ENCODE measurements around the gene FIGNL2. TPM values are rescaled to one million over a fixed set of nuclear protein-coding genes. Genes with fewer than 3 reads are reported as not detected.
"Not testable (repeated sequence)": the region's sequence is repeated elsewhere in the genome, so short reads cannot be mapped to it uniquely, and the experiment has no call there.

Gene FIGNL2
- total RNA-seq, 2 experiments from 2014 or later = 0.17 to 0.19 TPM

DNA sequence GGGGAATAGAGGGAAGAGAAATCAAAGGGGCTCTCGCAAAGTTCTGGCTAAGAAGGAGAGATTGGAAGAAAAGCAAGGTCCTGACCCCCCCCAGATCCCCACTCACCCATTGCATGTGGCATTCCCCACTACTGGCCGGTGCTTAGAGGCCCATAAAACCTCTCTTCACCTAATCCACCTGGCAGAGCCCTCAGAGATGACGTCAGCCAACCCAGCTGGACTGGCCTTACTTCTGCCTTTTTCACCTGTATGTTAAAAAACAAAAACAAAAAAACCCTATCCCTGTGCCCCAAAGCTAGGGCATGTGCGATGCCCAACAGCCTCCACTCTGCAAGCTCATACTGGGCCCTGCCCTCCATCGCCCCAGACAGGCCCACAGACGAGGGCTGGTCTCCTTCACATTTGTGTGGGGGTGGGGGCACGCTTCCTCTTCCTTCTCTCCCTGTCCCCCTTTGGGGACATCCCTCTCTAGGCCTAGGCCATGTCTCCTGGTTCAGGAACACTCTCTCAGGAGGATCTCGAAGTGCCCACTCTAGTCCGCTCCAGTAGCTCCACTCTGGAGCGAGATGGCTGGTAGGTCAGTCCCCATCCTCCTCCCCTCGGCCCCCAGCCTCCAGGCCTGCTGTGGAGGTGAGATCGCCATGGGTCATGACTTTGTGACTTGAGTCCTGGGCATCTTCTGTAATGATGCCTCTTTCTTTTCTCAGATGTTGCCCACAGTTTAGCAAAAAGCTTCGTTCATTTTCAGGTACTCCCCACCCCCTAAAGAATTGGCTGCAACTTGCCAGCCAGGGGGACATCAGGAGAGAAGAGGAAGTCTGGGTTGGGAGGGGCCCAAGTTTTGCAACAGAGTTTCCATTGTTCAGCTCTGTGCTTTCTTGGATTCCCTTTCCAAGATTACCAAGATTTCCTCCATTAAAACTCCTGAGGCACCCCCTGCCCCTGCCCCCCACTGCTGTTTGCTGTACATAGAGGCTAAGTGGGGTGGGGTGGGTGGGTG, 37.0 kb downstream of the FIGNL2 start:
- CTCF ChIA-PET = interaction anchor here (0.6 kb wide), 1 partner anchor 550 kb away, joined by 4 read pairs; no protein-coding TSS in a partner anchor
- POLR2A ChIA-PET = no interaction called here
- H3K4me1 Mint-ChIP-seq = peaks cover 9% of the 10 kb centered on the region
- no peaks in the 10 kb centered on the region for H3K36me3 Mint-ChIP-seq (ENCODE audit: low read depth)
- no peaks in the 10 kb centered on the region for H3K9me3 Mint-ChIP-seq
- DNase-seq = no peak
- H3K4me3 Mint-ChIP-seq = no peak overlapping the region
- H3K27ac Mint-ChIP-seq = no peak overlapping the region
- peaks cover 12% of the 10 kb centered on the region for H3K27me3 Mint-ChIP-seq

DNA sequence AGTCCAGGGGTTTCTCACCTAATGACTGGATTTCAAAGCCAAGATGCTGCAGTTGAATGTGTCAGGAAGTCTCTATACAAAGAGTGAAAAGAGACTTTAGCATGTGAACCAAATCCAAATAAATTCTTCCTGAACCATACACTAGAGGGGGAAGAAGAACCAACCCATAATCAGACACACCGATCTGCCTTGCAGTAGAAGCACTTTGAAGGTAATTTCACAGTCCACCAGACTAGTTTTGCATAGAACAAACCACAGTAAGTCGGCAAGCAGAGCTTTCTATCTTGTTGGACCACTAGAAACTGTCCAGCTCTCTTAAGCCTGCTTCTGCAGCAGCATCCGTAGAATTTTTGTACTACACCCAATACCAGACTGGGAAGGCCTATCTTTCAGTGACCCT, 39.3 kb downstream of the FIGNL2 start:
- H3K27me3 Mint-ChIP-seq = peaks cover 2% of the 10 kb centered on the region
- ChIA-PET CTCF (no interaction called here), POLR2A (no interaction called here)
- H3K36me3 Mint-ChIP-seq (ENCODE audit: low read depth) = no peaks in the 10 kb centered on the region
- H3K9me3 Mint-ChIP-seq = no peaks in the 10 kb centered on the region
- no peak overlapping the region for H3K27ac Mint-ChIP-seq
- no peak overlapping the region for H3K4me3 Mint-ChIP-seq
- no peak for DNase-seq
- H3K4me1 Mint-ChIP-seq = no peaks in the 10 kb centered on the region

DNA sequence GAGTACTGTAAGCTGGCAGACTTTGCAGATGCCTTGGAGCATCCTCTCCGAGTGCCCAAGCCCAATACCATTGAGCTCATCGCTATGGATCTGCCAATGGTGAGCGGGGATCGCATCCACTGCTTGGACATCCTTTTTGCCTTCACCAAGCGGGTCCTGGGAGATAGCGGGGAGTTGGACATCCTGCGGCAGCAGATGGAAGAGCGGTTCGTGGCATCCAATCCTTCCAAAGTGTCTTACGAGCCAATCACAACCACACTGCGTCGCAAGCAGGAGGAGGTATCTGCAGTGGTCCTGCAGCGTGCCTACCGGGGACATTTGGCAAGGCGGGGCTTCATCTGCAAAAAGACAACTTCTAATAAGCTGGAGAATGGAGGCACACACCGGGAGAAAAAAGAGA, 41.6 kb downstream of the FIGNL2 start:
- CTCF ChIA-PET = no interaction called here

DNA sequence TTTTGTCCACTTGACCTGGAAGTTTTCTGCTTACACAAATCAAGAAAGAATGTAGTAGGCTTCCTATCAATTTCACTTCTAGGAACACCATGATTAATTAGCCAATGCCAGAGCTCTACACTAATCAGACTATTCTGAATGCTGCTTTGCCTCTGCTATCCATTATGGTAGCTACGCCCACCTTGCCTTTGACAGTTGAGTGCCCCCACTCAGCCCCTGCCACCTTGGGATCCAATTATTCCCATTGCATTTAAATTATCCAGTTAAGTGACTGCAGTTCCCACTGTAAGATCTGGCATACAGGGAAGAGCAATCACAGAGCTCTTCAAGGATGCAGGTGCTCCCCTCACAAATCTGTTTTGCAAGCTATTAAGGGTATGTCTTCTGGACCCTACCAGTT, 47.5 kb downstream of the FIGNL2 start:
- ChIA-PET CTCF (interaction anchor here (0.8 to 1.2 kb wide), 3 partner anchors 10 to 105 kb away, joined by 3 to 5 read pairs (median 3); no protein-coding TSS in a partner anchor), POLR2A (no interaction called here)
- no peaks in the 10 kb centered on the region for H3K4me1 Mint-ChIP-seq
- H3K27me3 Mint-ChIP-seq = no peaks in the 10 kb centered on the region
- H3K36me3 Mint-ChIP-seq (ENCODE audit: low read depth) = no peaks in the 10 kb centered on the region
- no peak overlapping the region for H3K4me3 Mint-ChIP-seq
- H3K9me3 Mint-ChIP-seq = no peaks in the 10 kb centered on the region
- no peak overlapping the region for H3K27ac Mint-ChIP-seq
- DNase-seq = no peak

More for the DNA sequence above, 41.6 kb downstream of the FIGNL2 start:
- POLR2A ChIA-PET = no interaction called here
- H3K4me1 Mint-ChIP-seq = no peaks in the 10 kb centered on the region
- H3K4me3 Mint-ChIP-seq = no peak overlapping the region
- no peaks in the 10 kb centered on the region for H3K36me3 Mint-ChIP-seq (ENCODE audit: low read depth)
- DNase-seq = no peak
- H3K9me3 Mint-ChIP-seq = no peaks in the 10 kb centered on the region
- H3K27ac Mint-ChIP-seq = no peak overlapping the region
- peaks cover 2% of the 10 kb centered on the region for H3K27me3 Mint-ChIP-seq

DNA sequence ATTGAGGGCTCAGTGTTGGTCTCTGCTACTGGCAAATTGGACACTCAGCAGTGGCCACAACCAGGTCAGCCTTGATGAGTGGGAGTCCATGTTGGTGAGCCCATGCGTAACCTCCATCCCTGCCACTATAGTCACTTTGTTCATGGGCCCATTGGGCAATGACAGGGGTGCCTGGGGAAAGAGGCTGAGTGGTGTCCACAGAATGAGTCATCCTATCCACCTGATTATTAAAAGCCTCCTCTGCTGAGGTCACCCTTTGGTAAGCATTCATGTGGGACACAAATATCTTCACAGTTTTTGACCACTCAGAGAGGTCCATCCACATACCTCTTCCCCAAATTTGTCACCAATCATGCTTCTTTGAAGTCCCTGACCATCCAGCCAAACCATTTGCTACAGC, 50.0 kb downstream of the FIGNL2 start:
- H3K9me3 Mint-ChIP-seq = no peaks in the 10 kb centered on the region
- no peaks in the 10 kb centered on the region for H3K36me3 Mint-ChIP-seq (ENCODE audit: low read depth)
- ChIA-PET CTCF (no interaction called here), POLR2A (no interaction called here)
- no peak overlapping the region for H3K4me3 Mint-ChIP-seq
- no peak overlapping the region for H3K27ac Mint-ChIP-seq
- H3K27me3 Mint-ChIP-seq = no peaks in the 10 kb centered on the region
- H3K4me1 Mint-ChIP-seq = no peaks in the 10 kb centered on the region
- DNase-seq = no peak

DNA sequence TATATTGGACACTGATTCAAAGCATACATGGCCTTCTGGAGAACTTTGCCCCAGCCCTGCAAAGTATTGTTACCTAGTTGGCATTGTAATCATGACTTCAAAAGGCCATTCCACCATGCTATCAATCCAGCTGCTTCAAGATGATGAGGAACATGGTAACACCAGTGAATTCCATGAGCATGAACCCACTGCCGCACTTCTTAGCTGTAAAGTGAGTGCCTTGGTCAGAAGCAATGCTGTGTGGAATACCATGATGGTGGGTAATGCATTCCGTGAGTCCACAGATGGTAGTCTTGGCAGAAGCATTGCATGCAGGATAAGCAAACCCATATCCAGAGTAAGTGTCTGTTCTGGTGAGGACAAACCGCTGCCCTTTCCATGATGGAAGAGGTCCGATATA, 50.5 kb downstream of the FIGNL2 start:
- H3K4me3 Mint-ChIP-seq; H3K9me3 Mint-ChIP-seq; DNase-seq; H3K4me1 Mint-ChIP-seq; H3K27ac Mint-ChIP-seq; H3K27me3 Mint-ChIP-seq; CTCF ChIA-PET; POLR2A ChIA-PET; H3K36me3 Mint-ChIP-seq (ENCODE audit: low read depth): not testable (repeated sequence)

DNA sequence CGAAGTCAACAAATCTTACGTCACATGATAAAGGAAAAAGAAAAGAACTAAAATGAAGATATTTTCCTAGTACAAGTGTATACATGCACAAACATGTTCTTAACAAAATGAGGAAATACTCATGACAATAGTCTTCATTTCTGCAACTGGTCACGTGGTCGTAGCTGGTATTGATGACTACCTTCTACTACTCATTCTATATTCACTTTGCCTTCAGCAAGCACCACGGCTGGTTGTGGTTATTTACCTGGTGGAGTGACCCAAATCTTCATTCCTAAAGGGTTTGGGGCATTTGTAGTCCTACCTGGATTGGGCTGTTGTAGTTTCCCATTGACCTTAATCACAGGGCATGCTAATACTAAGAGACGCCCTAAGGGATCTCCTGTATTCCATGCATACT, 51.2 kb downstream of the FIGNL2 start:
- ChIA-PET POLR2A (no interaction called here), CTCF (no interaction called here)
- Mint-ChIP-seq H3K36me3 (ENCODE audit: low read depth) (no peaks in the 10 kb centered on the region), H3K27ac (no peak overlapping the region), H3K27me3 (no peaks in the 10 kb centered on the region), H3K4me3 (no peak overlapping the region), H3K9me3 (no peaks in the 10 kb centered on the region), H3K4me1 (no peaks in the 10 kb centered on the region)
- DNase-seq = no peak

DNA sequence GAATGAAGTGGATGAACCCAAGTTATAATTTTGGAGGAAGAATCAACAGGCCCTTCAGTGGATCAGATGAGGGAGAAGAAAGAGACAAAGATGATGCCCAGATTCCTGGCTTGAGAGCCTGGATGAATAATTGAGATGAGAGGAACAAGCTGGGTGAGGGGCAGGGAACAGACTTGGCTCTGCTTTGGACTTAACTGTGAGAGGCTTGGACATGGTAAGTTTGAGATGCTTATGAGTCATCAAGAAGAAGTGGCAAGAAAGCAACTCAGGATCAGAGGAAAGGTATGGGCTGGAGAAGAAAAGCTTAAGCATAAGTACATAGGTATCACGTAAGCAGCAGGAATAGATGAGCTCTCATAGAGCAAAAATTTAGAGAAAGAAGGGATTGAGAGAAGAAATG, 55.3 kb downstream of the FIGNL2 start:
- POLR2A ChIA-PET = no interaction called here
- CTCF ChIA-PET = interaction anchor here (0.9 kb wide), 1 partner anchor 10 kb away, joined by 4 read pairs; no protein-coding TSS in a partner anchor
- no peaks in the 10 kb centered on the region for H3K36me3 Mint-ChIP-seq (ENCODE audit: low read depth)
- H3K4me3 Mint-ChIP-seq = no peak overlapping the region
- H3K27me3 Mint-ChIP-seq = no peaks in the 10 kb centered on the region
- no peaks in the 10 kb centered on the region for H3K9me3 Mint-ChIP-seq
- H3K27ac Mint-ChIP-seq = no peak overlapping the region
- no peaks in the 10 kb centered on the region for H3K4me1 Mint-ChIP-seq
- DNase-seq = no peak

DNA sequence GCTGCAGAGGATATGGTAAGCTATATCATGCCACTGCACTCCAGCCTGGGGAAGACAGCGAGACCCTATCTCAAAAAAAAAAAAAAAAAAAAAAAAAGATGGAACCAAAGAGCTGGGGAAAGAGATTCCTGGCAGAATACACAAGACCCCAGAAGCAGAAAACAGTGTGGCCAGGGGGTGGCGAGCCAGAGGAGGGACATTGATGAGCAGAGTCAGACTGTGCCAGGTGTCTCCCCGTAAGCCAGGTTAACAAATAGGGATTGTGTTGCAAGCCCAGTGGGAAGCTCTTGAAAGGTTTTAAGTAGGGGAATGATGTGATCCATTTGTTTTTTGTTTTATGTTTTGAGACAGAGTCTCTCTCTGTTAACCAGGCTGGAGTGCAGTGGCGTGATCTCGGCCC, 56.1 kb downstream of the FIGNL2 start:
- H3K4me3 Mint-ChIP-seq = no peak overlapping the region
- H3K4me1 Mint-ChIP-seq = no peaks in the 10 kb centered on the region
- H3K36me3 Mint-ChIP-seq (ENCODE audit: low read depth) = no peaks in the 10 kb centered on the region
- no peaks in the 10 kb centered on the region for H3K27me3 Mint-ChIP-seq
- ChIA-PET CTCF (no interaction called here), POLR2A (no interaction called here)
- DNase-seq = no peak
- H3K9me3 Mint-ChIP-seq = no peaks in the 10 kb centered on the region
- H3K27ac Mint-ChIP-seq = no peak overlapping the region

DNA sequence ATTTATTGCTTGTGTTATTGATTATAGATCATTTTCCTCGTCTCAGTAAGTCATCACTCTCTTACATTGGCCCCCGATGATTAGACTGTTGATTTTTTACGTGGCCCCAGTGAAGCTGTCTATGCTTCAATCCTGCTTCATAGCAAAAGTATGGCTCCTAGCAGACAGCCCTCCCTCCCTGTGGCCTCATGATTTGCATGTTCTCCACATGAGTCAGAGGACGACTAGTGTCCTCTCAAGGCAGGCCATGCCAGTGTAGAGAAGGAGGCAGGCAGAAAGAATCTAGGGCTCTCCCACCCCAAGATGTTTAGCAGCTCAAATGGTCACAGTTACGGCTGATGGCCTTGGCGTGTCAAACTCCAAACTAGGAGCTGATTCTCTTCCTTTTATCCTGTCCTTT, 59.6 kb downstream of the FIGNL2 start:
- ChIA-PET CTCF (no interaction called here), POLR2A (interaction anchor here (0.6 kb wide), 1 partner anchor 37 kb away, joined by 4 read pairs; no protein-coding TSS in a partner anchor)
- peaks cover 7% of the 10 kb centered on the region for H3K4me1 Mint-ChIP-seq
- H3K36me3 Mint-ChIP-seq (ENCODE audit: low read depth) = no peaks in the 10 kb centered on the region
- H3K27me3 Mint-ChIP-seq = no peaks in the 10 kb centered on the region
- DNase-seq = no peak
- no peaks in the 10 kb centered on the region for H3K9me3 Mint-ChIP-seq
- H3K27ac Mint-ChIP-seq = no peak overlapping the region
- H3K4me3 Mint-ChIP-seq = no peak overlapping the region

DNA sequence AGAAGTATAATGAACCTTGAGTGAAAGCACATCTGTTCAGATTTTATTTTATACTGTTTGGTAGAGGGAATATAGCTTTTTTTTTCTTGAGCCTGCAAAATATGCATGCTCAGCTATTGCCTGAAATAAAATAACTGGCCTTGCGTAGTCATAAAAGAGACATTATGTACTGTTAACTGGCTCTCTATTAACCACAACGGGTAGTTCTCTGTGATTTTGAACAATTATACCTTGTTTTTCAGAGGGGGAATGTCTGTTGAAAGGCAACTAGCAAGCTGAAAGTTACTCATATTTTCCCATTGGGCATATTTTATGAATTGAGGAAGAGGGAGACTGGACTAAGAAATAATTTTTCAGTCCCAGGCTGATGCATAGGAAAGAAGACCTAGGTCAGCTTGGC, 62.6 kb downstream of the FIGNL2 start:
- CTCF ChIA-PET = no interaction called here
- no peak overlapping the region for H3K27ac Mint-ChIP-seq

DNA sequence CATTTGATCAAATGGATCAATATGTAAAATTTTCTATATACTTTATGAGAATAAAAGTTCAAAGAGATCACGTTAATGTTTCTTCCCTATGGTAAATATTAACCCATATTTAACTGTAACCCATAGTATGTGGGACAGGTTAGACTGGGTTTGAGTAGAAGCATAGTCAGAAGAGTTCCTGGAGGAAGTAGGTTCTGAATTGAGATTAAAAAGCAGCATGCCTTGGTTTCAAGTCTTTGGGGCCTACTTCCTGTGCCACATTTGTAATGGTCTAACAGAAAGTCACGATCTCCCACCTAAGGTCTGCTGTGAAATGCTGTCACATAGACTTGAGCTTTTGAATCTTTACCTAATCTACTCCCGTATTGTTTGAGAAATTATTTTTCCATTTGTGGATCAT, 63.8 kb downstream of the FIGNL2 start:
- H3K27me3 Mint-ChIP-seq = peaks cover 13% of the 10 kb centered on the region
- H3K9me3 Mint-ChIP-seq = no peaks in the 10 kb centered on the region
- no peaks in the 10 kb centered on the region for H3K36me3 Mint-ChIP-seq (ENCODE audit: low read depth)
- CTCF ChIA-PET = no interaction called here
- peaks cover 7% of the 10 kb centered on the region for H3K4me1 Mint-ChIP-seq
- no peak for DNase-seq
- no peak overlapping the region for H3K27ac Mint-ChIP-seq
- no peak overlapping the region for H3K4me3 Mint-ChIP-seq
- POLR2A ChIA-PET = no interaction called here

More for the DNA sequence above, 62.6 kb downstream of the FIGNL2 start:
- Mint-ChIP-seq H3K9me3 (no peaks in the 10 kb centered on the region), H3K36me3 (ENCODE audit: low read depth) (no peaks in the 10 kb centered on the region), H3K4me3 (no peak overlapping the region), H3K4me1 (peaks cover 7% of the 10 kb centered on the region), H3K27me3 (peaks cover 12% of the 10 kb centered on the region)
- POLR2A ChIA-PET = no interaction called here
- DNase-seq = no peak

DNA sequence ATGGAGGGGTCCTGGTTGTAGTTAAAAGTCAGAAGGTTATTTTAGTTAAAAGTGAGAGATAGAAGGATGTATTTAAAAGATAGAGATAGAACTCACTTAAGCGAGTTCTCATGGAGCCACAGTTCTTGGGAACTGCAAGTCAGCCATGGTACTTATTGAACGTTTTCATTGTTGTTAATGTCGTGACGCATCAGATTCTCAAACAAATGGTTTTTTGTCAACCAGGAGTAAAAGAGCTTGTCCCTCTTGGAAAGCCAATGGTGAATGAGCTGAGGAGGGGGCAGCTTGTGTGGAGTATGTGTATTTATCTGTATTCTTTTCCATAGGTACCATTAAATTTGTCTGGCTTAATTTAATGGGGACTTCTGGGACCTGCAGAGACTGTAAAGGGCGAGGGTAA, 68.6 kb downstream of the FIGNL2 start:
- POLR2A ChIA-PET = no interaction called here
- Mint-ChIP-seq H3K9me3 (no peaks in the 10 kb centered on the region), H3K27ac (no peak overlapping the region), H3K27me3 (peaks cover 13% of the 10 kb centered on the region), H3K4me1 (peaks cover 5% of the 10 kb centered on the region), H3K4me3 (no peak overlapping the region), H3K36me3 (ENCODE audit: low read depth) (no peaks in the 10 kb centered on the region)
- CTCF ChIA-PET = no interaction called here
- DNase-seq = no peak

DNA sequence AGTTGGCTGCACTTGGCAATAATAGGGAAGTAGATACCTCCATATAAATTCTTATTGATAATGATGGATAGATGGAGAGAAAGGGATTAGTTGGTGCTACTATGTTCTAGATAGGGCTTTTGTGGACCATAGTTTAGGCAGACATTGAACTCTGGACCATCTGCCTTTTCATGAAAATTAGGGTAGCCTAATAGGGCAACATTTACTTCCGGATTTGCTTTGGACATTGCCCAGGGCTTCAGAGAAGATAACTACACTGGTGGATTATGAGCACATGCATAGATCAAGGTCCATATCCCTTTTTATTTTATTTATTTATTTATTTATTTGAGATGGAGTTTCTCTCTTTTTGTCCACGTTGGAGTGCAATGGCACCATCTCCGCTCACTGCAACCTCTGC, 70.5 kb downstream of the FIGNL2 start:
- Mint-ChIP-seq H3K4me3 (no peak overlapping the region), H3K27me3 (peaks cover 13% of the 10 kb centered on the region), H3K36me3 (ENCODE audit: low read depth) (no peaks in the 10 kb centered on the region), H3K27ac (no peak overlapping the region), H3K4me1 (no peaks in the 10 kb centered on the region), H3K9me3 (no peaks in the 10 kb centered on the region)
- CTCF ChIA-PET = interaction anchor here (0.7 kb wide), 1 partner anchor 17 kb away, joined by 4 read pairs; no protein-coding TSS in a partner anchor
- POLR2A ChIA-PET = no interaction called here
- no peak for DNase-seq
